MM.1S (cell line): ENCODE results near the gene CDH2.

Experiments used
- DNase-seq: peaks from one replicate; pipeline ENCODE4 v3.0.0-alpha.2; 2015
- H2AFZ ChIP-seq: fragments of 300-600 bp; sonication (generic); 2 replicates; pipeline ENCODE4 v1.6.0; 2016; ENCODE audit warnings: antibody characterized with exemption, low read length
- H3F3A ChIP-seq: fragments of 300-600 bp; sonication (generic); 2 replicates; pipeline ENCODE4 v1.6.1; 2016; ENCODE audit warnings: mild to moderate bottlenecking, antibody characterized with exemption, low read length, moderate library complexity, mixed read lengths; ENCODE audit not compliant: insufficient read depth
- H3K27ac ChIP-seq: fragments of 300-600 bp; sonication (generic); 2 replicates; pipeline ENCODE4 v1.5.1; 2016; ENCODE audit warnings: mild to moderate bottlenecking, low read length
- H3K27me3 ChIP-seq: fragments of 300-600 bp; sonication (generic); replicated peaks from 2 replicates; pipeline ENCODE4 v1.6.0; 2016; ENCODE audit warnings: low read length; ENCODE audit not compliant: insufficient read depth
- H3K36me3 ChIP-seq: fragments of 300-600 bp; sonication (generic); replicated peaks from 2 replicates; pipeline ENCODE4 v1.6.1; 2016; ENCODE audit warnings: mild to moderate bottlenecking, low read length, mixed read lengths; ENCODE audit not compliant: insufficient read depth
- H3K4me1 ChIP-seq: fragments of 300-600 bp; sonication (generic); 2 replicates; pipeline ENCODE4 v1.6.1; 2016; ENCODE audit warnings: low read length, mixed read lengths
- H3K4me2 ChIP-seq: fragments of 300-600 bp; sonication (generic); 2 replicates; pipeline ENCODE4 v1.6.0; 2016; ENCODE audit warnings: low read depth, low read length
- H3K4me3 ChIP-seq: fragments of 300-600 bp; sonication (generic); 2 replicates; pipeline ENCODE4 v1.5.1; 2016; ENCODE audit warnings: low read length, mixed read lengths
- H3K79me2 ChIP-seq: fragments of 300-600 bp; sonication (generic); 2 replicates; pipeline ENCODE4 v1.6.1; 2016; ENCODE audit warnings: mixed run types, low read length, mixed read lengths
- H3K9ac ChIP-seq: fragments of 300-600 bp; sonication (generic); 2 replicates; pipeline ENCODE4 v1.6.1; 2016; ENCODE audit warnings: low read length, mixed read lengths
- H3K9me2 ChIP-seq: fragments of 300-600 bp; sonication (generic); replicated peaks from 2 replicates; pipeline ENCODE4 v1.6.1; 2016; ENCODE audit warnings: mild to moderate bottlenecking, low read length, mixed read lengths; ENCODE audit not compliant: insufficient read depth
- H3K9me3 ChIP-seq: fragments of 300-600 bp; sonication (generic); replicated peaks from 2 replicates; pipeline ENCODE4 v1.6.1; 2016; ENCODE audit warnings: mild to moderate bottlenecking, low read length, mixed read lengths; ENCODE audit not compliant: insufficient read depth
- H4K20me1 ChIP-seq: fragments of 300-600 bp; sonication (generic); 2 replicates; pipeline ENCODE4 v1.6.1; 2016; ENCODE audit warnings: mild to moderate bottlenecking, low read length, moderate library complexity, mixed read lengths; ENCODE audit not compliant: insufficient read depth
- CTCF ChIP-seq: fragments of 300-600 bp; sonication (generic); IDR thresholded peaks from 2 replicates; pipeline ENCODE4 v1.5.1; 2016; ENCODE audit warnings: antibody characterized with exemption, low read length, mixed read lengths
- EZH2 ChIP-seq: fragments of 300-600 bp; sonication (generic); optimal IDR thresholded peaks from 2 replicates; pipeline ENCODE3; 2017; ENCODE audit warnings: low read depth, mild to moderate bottlenecking, antibody characterized with exemption, low read length, mixed read lengths
- EZH2phosphoT487 ChIP-seq: fragments of 300-600 bp; sonication (generic); IDR thresholded peaks from 2 replicates; pipeline ENCODE4 v1.6.1; 2018; ENCODE audit warnings: antibody characterized with exemption, low read length

The CDH2 gene

GRCh38 chr18:28113271-28114029, 63.5 kb downstream of the CDH2 start:
- no peak overlapping the region for H3K4me3 ChIP-seq
- H3K4me1 ChIP-seq: no peaks in the 10 kb centered on the region
- no peak overlapping the region for H2AFZ ChIP-seq
- H3K27me3 ChIP-seq: no peaks in the 10 kb centered on the region
- H3F3A ChIP-seq: no peaks in the 10 kb centered on the region
- H3K36me3 ChIP-seq: no peaks in the 10 kb centered on the region
- H3K27ac ChIP-seq: no peak overlapping the region
- no peak for DNase-seq
- no peaks in the 10 kb centered on the region for H3K9me3 ChIP-seq
- TF ChIP-seq EZH2: no peak
- no peak for TF ChIP-seq CTCF
- TF ChIP-seq EZH2phosphoT487: no peak
- H3K9ac ChIP-seq: no peak overlapping the region
- no peak overlapping the region for H3K4me2 ChIP-seq
- no peaks in the 10 kb centered on the region for H3K9me2 ChIP-seq
- H4K20me1 ChIP-seq: no peaks in the 10 kb centered on the region
- H3K79me2 ChIP-seq: no peaks in the 10 kb centered on the region

GRCh38 chr18:28112056-28112470, 64.9 kb downstream of the CDH2 start:
- Histone ChIP-seq H3K27ac (no peak overlapping the region), H3F3A (no peaks in the 10 kb centered on the region), H3K9me3 (no peaks in the 10 kb centered on the region), H3K4me1 (no peaks in the 10 kb centered on the region), H4K20me1 (no peaks in the 10 kb centered on the region), H3K36me3 (no peaks in the 10 kb centered on the region), H2AFZ (no peak overlapping the region), H3K79me2 (no peaks in the 10 kb centered on the region), H3K9ac (no peak overlapping the region), H3K27me3 (no peaks in the 10 kb centered on the region), H3K9me2 (no peaks in the 10 kb centered on the region), H3K4me3 (no peak overlapping the region), H3K4me2 (no peak overlapping the region)
- no peak for DNase-seq
- TF ChIP-seq EZH2: no peak
- TF ChIP-seq EZH2phosphoT487: no peak
- TF ChIP-seq CTCF: no peak

- TF ChIP-seq EZH2phosphoT487 (no peak), CTCF (no peak), EZH2 (no peak)
- Histone ChIP-seq H3K27me3 (no peaks in the 10 kb centered on the region), H3K9me3 (no peaks in the 10 kb centered on the region), H3K4me3 (no peak overlapping the region), H4K20me1 (no peaks in the 10 kb centered on the region), H3K4me1 (no peaks in the 10 kb centered on the region), H3K27ac (no peak overlapping the region), H2AFZ (no peak overlapping the region), H3F3A (no peaks in the 10 kb centered on the region), H3K36me3 (no peaks in the 10 kb centered on the region), H3K9me2 (no peaks in the 10 kb centered on the region), H3K4me2 (no peak overlapping the region), H3K9ac (no peak overlapping the region), H3K79me2 (no peaks in the 10 kb centered on the region)
- DNase-seq: no peak
These were observed 66.0 kb downstream of the CDH2 start for GRCh38 chr18:28110924-28111323.
